Breast epithelium (tissue), 3 donors: ENCODE results near the gene MID1IP1.

Experiments
- POLR2A ChIP-seq: fragments of 450-650 bp; IDR thresholded peaks from one replicate; pipeline ENCODE4 v1.6.1; 2016; ENCODE audit warnings: antibody characterized with exemption, mild to moderate bottlenecking, moderate library complexity
- TF ChIP-seq, protein P1 (sequence below), 3 donors: fragments of 450-650 bp; IDR thresholded peaks; one replicate each; pipeline ENCODE4 v1.5.1; 2016 to 2017; ENCODE audit warnings: antibody characterized with exemption in 3 of 3, mild to moderate bottlenecking in 3 of 3, moderate library complexity in 3 of 3

DNA sequence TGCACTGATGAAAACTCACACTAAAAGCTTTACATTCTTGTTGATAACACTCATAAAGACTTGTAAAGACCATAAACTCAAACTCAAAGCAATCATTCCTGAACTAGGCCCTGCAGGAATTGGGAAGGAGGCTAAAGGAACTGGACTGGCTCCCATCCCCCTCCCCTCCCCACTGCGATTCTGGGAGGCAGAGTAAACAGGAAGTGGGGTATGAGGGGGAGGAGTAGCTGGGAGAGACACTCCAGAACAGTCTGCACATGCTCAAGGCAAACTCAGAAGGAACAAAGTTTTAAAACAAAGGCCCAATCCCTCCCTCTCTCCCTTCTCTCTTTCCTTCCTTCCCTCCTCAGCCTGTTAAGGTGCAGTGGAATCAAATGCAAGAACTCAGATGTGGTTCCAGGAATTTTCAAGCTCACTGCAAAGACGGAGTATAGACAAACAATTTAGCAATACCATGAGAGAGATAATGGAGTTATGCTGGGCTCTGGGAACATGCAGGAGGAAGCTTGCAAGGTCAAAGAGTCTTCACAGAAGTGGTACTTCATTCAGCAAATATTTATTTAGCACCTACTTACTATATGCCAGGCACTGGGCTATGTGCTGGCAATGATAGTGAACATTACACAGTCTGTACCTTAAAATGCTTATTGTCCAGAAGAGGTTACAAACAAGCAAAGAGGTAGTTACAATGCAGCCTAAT is 15.9 kb downstream of the MID1IP1 start:
- TF ChIP-seq, protein P1, sequence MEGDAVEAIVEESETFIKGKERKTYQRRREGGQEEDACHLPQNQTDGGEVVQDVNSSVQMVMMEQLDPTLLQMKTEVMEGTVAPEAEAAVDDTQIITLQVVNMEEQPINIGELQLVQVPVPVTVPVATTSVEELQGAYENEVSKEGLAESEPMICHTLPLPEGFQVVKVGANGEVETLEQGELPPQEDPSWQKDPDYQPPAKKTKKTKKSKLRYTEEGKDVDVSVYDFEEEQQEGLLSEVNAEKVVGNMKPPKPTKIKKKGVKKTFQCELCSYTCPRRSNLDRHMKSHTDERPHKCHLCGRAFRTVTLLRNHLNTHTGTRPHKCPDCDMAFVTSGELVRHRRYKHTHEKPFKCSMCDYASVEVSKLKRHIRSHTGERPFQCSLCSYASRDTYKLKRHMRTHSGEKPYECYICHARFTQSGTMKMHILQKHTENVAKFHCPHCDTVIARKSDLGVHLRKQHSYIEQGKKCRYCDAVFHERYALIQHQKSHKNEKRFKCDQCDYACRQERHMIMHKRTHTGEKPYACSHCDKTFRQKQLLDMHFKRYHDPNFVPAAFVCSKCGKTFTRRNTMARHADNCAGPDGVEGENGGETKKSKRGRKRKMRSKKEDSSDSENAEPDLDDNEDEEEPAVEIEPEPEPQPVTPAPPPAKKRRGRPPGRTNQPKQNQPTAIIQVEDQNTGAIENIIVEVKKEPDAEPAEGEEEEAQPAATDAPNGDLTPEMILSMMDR (IDR thresholded peaks at IDR 0.05): no peak
- TF ChIP-seq POLR2A: no peak
